Activated T-helper 1 cell treated with anti-CD3 and anti-CD28 coated beads, Interleukin-12 subunit alpha, Interleukin-12 subunit beta, Interleukin-2, Interleukin-4 antibody, amounts not matched to agents 30 ng/mL and 10 ng/mL and 1 ng/mL, durations not matched to agents 14 hours and 24 hours and 36 hours (primary cell): ENCODE data around the gene RAB19. TPM values are rescaled to one million over a fixed set of nuclear protein-coding genes. Genes with fewer than 3 reads are reported as not detected.
A peak's percentile ranks its signal among the peaks of the same experiment; 100 is the strongest.

ENCODE experiments used
- DNase-seq: peaks from one replicate; pipeline ENCODE4 v3.0.0; 2021; ENCODE audit warnings: low spot score
- H3K27ac Mint-ChIP-seq: one replicate; pipeline ENCODE4 v1.8.0; 2021; ENCODE audit warnings: mild to moderate bottlenecking, mixed read lengths
- H3K27me3 Mint-ChIP-seq: one replicate; pipeline ENCODE4 v1.8.0; 2022; ENCODE audit warnings: mild to moderate bottlenecking, moderate library complexity, mixed read lengths; ENCODE audit not compliant: insufficient read depth
- H3K36me3 Mint-ChIP-seq: one replicate; pipeline ENCODE4 v1.8.0; 2021; ENCODE audit warnings: low read depth, mixed read lengths
- H3K4me1 Mint-ChIP-seq: one replicate; pipeline ENCODE4 v1.8.0; 2021; ENCODE audit warnings: low read depth, mixed read lengths
- H3K4me3 Mint-ChIP-seq: one replicate; pipeline ENCODE4 v1.8.0; 2021; ENCODE audit warnings: mild to moderate bottlenecking, moderate library complexity, mixed read lengths
- H3K9me3 Mint-ChIP-seq: one replicate; pipeline ENCODE4 v1.8.0; 2021; ENCODE audit warnings: mixed read lengths
- intact Hi-C: fragments of 100-400 bp; cut with micrococcal nuclease; formaldehyde crosslinking; loops from one replicate; pipeline ENCODE4 v1.15.1; 2024
- total RNA-seq: library from RNA; stranded (reverse); gene quantifications from 2 replicates; pipeline ENCODE4 v1.2.3, GENCODE V29; 2022

The RAB19 gene, protein sequence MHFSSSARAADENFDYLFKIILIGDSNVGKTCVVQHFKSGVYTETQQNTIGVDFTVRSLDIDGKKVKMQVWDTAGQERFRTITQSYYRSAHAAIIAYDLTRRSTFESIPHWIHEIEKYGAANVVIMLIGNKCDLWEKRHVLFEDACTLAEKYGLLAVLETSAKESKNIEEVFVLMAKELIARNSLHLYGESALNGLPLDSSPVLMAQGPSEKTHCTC
- total RNA-seq: 23.9 and 27.0 TPM in 2 replicates

DNA sequence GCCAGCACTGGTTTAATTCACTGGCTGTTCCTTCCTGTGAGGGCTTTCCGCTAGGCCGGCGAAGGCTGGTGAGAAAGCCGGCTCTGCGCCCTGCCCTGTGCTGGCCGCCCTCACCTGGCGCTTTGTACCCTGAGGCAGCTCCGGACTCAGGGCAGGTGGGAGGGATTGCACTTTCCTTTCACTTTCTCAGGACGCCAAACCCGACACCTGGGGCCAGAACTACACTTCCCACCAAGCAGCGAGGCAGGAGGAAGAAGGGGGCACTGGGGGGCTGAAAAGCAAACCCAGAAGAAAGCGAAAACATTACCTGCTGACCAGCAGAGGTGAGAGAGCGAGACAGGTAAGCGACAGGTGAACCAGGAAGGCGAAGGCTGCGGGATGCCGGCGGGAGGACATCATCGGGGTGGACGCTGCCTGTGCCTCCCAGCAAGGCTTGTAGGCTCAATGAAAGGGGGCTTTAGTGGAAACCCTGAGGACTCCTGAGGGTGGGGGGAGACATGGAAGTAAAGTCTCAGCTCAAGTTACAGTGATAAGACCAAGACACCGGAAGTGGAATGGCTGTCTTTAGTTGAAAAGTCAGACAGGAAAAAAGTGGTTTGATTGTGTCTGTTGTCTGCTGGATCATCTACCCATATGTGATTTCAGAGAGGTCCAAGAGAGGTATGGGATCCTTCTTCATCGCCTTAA lies at the start of gene RAB19:
RAB19 (plus strand) TSS at position 181 of the 687 bp plus-strand sequence. CDS start 3,589 bp downstream, outside the sequence.
- peak within 1 kb of the TSS; percentile 90 for H3K27ac Mint-ChIP-seq
- intact Hi-C loops: loop anchor here (1.0 to 5.0 kb wide), 6 partner anchors 35 to 608 kb away; partner anchors contain the start of genes MRPS33 and NDUFB2
- peak within 1 kb of the TSS; percentile 95 for H3K4me3 Mint-ChIP-seq

DNA sequence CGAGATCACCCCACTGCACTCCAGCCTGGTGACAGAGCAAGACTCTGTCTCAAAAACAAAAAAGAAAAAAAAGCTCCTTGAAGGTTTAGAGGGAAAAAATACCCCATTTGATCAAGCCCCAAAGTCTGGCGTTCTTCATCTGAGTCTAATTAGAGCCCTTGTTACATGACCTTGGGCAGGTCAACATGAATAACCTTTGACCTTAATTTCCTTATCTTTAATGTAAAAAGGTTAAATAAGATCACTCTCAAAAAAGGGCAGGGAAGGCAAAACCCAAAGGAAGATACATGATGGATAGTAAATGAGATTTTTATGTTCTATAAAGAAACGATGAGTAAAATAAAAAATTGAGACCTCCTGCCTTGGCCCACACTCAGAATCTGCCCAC lies 45.8 kb upstream of the RAB19 start:
- H3K4me1 Mint-ChIP-seq: peaks cover 30% of the 10 kb centered on the region
- H3K4me3 Mint-ChIP-seq: peak overlapping the region; percentile 63
- no peaks in the 10 kb centered on the region for H3K9me3 Mint-ChIP-seq
- H3K36me3 Mint-ChIP-seq: peaks cover 46% of the 10 kb centered on the region
- H3K27me3 Mint-ChIP-seq: no peaks in the 10 kb centered on the region
- H3K27ac Mint-ChIP-seq: peak overlapping the region; percentile 98
- no peak for DNase-seq
- intact Hi-C loops: loop anchor here (1.0 to 2.0 kb wide), 4 partner anchors 18 to 121 kb away; partner anchors contain the start of gene MKRN1

More for the DNA sequence above, at the start of gene RAB19:
- H3K27me3 Mint-ChIP-seq: no peaks in the 10 kb centered on the region
- peaks cover 49% of the 10 kb centered on the region for H3K4me1 Mint-ChIP-seq
- no peaks in the 10 kb centered on the region for H3K9me3 Mint-ChIP-seq
- DNase-seq: peak; percentile 26
- peaks cover 17% of the 10 kb centered on the region for H3K36me3 Mint-ChIP-seq

DNA sequence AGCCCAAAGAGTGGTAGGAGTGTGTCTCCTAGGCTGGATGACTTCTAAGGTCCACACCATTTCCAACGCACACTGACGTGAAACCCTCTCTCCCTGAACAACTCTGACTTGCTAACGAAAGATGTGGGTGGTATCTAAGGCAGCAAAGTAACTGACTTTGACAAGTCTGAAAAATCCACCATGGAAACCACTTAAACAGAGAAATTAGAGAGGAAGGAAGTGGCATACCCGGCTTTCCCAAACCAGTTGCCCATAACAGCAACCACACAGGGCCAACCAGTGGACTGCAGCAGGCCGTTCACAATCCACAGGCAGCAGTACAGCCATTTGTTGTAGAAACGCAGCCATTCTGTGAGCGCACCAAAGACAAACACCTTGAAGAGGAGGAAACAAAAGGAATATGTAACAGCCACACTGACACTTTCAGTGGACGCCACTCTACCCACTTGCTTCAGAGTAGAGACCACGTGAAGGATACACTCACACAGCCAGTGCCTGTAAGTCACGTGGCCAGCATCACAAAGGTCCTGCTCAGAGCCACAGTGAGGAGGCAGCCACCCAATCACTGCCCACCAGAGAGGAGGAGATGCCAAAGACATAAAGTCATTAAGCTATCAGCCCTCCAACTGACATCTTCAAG lies 45.3 kb upstream of the RAB19 start:
- intact Hi-C loops: loop anchor here (1.0 to 2.0 kb wide), 4 partner anchors 18 to 120 kb away; partner anchors contain the start of gene MKRN1
- no peaks in the 10 kb centered on the region for H3K27me3 Mint-ChIP-seq
- H3K4me3 Mint-ChIP-seq: peak overlapping the region; percentile 63
- peak overlapping the region; percentile 98 for H3K27ac Mint-ChIP-seq
- H3K4me1 Mint-ChIP-seq: peaks cover 30% of the 10 kb centered on the region
- H3K9me3 Mint-ChIP-seq: no peaks in the 10 kb centered on the region
- peak; percentile 9 for DNase-seq
- H3K36me3 Mint-ChIP-seq: peaks cover 43% of the 10 kb centered on the region

DNA sequence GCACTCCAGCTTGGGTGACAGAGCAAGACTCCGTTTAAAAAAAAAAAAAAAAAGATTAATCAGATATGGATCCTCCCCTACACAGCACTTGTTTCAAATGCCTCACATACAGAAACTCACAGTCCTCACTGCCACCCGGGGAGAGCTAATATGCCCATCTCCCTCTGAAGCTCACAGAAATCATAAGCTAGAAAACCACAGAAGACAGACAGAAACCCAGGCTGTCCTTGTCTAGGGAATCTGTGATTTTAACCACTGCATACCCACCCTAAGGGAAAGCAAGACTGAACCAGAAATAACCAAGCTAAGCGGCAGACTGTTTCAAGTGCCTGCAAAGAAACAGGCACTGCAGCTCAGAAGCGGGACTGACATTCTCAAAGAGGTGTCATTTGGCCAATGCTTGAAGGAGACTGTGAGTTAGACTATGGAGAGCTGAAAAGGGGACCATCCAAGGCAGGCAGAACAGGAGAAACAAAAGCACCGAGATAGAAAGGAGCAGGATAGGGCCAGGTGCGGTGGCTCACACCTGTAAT lies 43.1 kb upstream of the RAB19 start:
- Mint-ChIP-seq H3K27me3 (no peaks in the 10 kb centered on the region), H3K4me1 (peaks cover 42% of the 10 kb centered on the region), H3K36me3 (peaks cover 39% of the 10 kb centered on the region), H3K4me3 (peak overlapping the region; percentile 5), H3K27ac (peak overlapping the region; percentile 88), H3K9me3 (no peaks in the 10 kb centered on the region)
- DNase-seq: no peak
- intact Hi-C loops: no loop called here

DNA sequence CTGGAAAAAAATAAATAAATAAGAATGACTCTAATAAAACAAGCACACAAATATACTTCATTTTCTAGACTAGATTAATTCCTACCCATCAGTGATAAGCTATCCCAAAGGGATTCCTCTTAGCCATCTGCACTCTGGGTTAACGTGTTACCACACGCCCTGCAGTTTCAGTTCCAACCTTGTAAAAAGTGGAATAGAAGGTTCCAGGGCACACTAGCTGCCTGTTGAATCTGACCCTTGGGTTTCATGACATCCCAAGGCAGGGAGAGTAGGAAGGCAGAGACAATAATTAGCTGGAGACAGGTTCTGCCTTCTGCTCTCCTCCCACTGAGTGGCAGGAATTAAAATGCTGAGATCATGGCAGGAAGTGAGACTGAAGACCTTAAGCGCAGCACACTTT lies 39.0 kb upstream of the RAB19 start:
- Mint-ChIP-seq H3K4me3 (no peak overlapping the region), H3K4me1 (peaks cover 32% of the 10 kb centered on the region), H3K27me3 (no peaks in the 10 kb centered on the region), H3K36me3 (peaks cover 31% of the 10 kb centered on the region), H3K9me3 (no peaks in the 10 kb centered on the region), H3K27ac (peak overlapping the region; percentile 72)
- no peak for DNase-seq
- intact Hi-C loops: no loop called here

DNA sequence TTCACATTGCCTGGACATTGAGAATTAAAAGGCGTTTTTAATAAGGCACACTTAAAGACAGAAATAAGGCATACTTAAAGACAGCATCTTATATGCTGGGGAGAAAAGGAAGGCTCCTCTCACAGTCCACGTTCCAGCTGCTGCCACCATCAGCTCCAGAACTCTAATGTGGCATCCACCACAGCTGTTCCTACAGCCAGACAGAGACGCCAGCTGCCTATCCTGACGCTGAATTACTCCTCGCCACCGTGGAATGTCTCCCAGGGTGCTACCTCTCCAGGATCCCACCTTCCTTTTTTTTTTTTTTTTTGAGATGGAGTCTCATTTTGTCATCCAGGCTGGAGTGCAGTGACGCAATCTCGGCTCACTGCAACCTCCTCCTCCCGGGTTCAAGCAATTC lies 36.3 kb upstream of the RAB19 start:
- Mint-ChIP-seq H3K9me3 (no peaks in the 10 kb centered on the region), H3K27ac (no peak overlapping the region), H3K27me3 (no peaks in the 10 kb centered on the region), H3K36me3 (peaks cover 37% of the 10 kb centered on the region), H3K4me3 (no peak overlapping the region), H3K4me1 (peaks cover 39% of the 10 kb centered on the region)
- no peak for DNase-seq
- intact Hi-C loops: no loop called here

DNA sequence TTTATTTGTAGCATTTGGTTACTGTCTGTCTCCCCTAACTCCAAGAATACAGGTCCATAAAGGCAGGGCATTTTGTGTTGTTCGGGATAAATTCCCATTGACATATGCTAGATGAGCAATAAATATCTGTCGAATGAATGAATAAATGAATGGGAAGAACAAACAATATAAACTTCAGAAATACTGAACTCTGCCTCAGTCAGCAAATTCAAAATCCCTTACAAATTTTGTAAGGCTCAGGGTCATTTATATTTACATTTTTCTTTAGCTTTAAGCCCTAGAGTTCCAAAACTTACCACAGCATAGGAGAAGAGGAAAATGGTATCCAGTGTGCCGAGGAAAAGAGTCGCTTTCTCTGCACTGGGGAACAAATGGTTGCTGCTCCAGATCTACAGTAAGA lies 34.6 kb upstream of the RAB19 start:
- intact Hi-C loops: no loop called here
- H3K4me3 Mint-ChIP-seq: no peak overlapping the region

DNA sequence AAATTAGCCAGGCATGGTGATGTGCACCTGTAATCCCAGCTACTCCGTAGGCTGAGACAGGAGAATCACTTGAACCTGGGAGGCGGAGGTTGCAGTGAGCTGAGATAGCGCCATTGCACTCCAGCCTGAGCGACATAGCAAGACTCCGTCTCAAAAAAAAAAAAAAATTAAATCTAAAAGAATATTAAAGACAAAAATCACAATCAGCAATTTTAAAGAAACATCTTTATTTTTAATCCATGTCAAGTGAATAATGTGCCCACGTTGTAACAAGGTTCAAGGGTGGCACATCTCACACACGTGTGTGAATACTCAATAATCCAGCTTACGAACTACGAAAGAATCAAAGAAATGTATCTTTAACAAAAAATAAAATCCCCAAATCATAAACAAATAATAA lies 28.5 kb upstream of the RAB19 start:
- Mint-ChIP-seq H3K4me3 (peak overlapping the region; percentile 61), H3K9me3 (no peaks in the 10 kb centered on the region)

More for the DNA sequence above, 34.6 kb upstream of the RAB19 start:
- peak overlapping the region; percentile 73 for H3K27ac Mint-ChIP-seq
- H3K36me3 Mint-ChIP-seq: peaks cover 40% of the 10 kb centered on the region
- peaks cover 47% of the 10 kb centered on the region for H3K4me1 Mint-ChIP-seq
- H3K27me3 Mint-ChIP-seq: no peaks in the 10 kb centered on the region
- no peaks in the 10 kb centered on the region for H3K9me3 Mint-ChIP-seq
- no peak for DNase-seq

DNA sequence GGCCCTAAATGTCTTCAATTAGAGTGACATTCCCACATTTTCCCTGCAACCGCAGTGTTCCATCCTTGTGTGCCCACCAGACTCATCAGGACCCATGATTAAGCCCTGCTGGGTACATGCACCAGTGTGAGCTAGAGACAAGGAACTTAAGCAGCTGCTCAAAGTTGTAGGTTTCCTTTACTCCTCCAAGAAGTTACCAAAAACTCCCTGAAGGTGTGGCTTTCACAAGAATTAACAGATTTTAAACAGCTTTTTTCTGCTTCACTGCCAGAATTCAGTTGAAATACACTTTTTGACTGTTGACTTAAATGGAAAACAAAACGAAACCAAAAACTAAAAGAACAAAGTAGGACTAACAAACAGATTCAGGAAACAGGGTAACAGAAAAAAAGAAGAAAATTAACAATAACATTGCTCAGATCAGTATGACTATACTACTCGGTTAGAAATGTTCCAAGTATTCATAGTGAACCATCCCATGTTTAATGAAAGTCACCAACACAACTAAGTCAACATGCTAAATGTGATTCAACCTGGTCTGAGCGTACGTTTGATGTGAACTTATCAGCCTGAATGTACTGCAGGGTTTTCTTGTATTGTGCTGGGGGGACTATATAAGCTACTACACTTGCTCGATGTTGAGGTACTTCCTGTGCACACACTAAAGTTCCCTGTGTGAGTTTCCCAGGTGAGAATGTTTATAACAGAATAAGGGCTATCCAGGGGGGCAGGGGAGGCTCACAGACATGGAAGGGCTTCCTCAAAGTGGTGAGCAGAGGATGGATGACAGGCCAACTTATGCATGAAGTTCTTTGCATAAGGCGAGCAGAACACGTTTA lies 27.7 kb upstream of the RAB19 start:
- peaks cover 47% of the 10 kb centered on the region for H3K36me3 Mint-ChIP-seq
- H3K27ac Mint-ChIP-seq: peak overlapping the region; percentile 98
- peak overlapping the region; percentile 61 for H3K4me3 Mint-ChIP-seq
- peak; percentile 47 for DNase-seq
- intact Hi-C loops: loop anchor here (1.0 to 10.0 kb wide), 9 partner anchors 18 to 1181 kb away; partner anchors contain the start of genes HIPK2, MKRN1 and SLC37A3
- peaks cover 48% of the 10 kb centered on the region for H3K4me1 Mint-ChIP-seq
- no peaks in the 10 kb centered on the region for H3K9me3 Mint-ChIP-seq
- H3K27me3 Mint-ChIP-seq: no peaks in the 10 kb centered on the region

More for the DNA sequence above, 28.5 kb upstream of the RAB19 start:
- Mint-ChIP-seq H3K4me1 (peaks cover 51% of the 10 kb centered on the region), H3K27ac (peak overlapping the region; percentile 98), H3K36me3 (peaks cover 48% of the 10 kb centered on the region), H3K27me3 (no peaks in the 10 kb centered on the region)
- intact Hi-C loops: loop anchor here (5.0 to 10.0 kb wide), 3 partner anchors 67 to 1182 kb away; partner anchors contain the start of gene HIPK2
- DNase-seq: no peak

DNA sequence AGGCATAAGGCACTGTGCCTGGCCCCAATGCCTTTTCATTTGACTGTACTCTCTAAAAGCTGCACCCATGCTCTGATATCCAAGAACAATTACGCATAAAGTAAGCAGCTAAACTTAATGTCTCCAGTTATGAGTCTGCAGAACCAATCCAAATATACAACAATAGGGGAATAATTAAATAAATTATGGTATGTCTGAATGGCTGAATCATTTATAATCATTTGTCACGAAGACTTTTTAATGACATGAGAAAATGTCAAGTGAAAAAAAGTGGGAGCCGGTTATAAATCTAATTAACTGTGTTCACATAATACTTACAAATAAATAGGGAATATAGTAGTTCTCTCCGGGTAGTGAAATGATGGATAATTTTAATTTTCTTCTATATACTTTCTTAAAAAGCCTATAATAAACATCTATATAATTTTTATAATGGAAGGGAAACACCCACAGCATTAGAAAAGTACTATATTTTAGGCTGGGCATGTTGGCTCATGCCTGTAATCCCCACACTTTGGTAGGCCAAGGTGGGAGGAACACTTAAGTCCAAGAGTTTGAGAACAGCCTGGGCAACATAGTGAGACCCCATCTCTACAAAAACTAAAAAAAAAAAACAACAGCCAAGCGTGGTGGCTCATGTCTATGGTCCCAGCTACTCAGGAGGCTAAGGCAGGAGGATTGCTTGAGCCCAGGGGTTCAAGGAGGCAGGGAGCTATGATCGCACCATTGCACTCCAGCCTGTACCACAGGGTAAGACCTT lies 19.7 kb upstream of the RAB19 start:
- H3K27ac Mint-ChIP-seq: peak overlapping the region; percentile 53
- H3K4me3 Mint-ChIP-seq: no peak overlapping the region
- H3K36me3 Mint-ChIP-seq: peaks cover 40% of the 10 kb centered on the region
- no peak for DNase-seq
- intact Hi-C loops: no loop called here
- no peaks in the 10 kb centered on the region for H3K9me3 Mint-ChIP-seq
- peaks cover 47% of the 10 kb centered on the region for H3K4me1 Mint-ChIP-seq
- no peaks in the 10 kb centered on the region for H3K27me3 Mint-ChIP-seq

DNA sequence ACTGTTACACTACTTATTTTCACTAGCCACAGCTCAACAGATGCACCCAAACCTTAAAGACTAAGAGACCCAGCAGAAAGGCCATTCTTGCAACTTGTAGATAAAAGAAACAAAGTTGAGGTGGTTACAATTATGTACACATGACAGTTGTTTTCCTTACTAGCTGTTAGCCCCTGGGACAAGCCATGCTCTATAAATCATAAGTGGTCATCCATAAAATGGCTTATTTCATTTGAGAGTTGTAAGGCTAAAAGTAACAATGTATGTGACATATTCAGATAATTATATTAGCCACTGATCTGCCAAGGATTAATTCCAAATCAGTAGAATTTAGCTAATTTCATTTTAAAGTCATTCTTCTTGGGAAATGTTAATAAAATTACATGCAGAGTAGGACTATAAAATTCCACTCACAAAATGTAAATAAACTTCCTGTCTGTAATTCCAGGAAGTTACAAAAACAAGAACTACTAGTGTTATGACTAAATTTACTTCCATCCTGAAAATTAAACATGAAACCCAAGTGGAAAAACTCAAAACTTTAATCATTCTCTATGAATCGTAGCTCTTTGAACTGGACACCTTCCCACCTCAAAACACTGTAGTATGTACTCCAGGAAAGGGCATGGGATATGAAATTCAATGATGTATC lies 18.8 kb upstream of the RAB19 start:
- Mint-ChIP-seq H3K36me3 (peaks cover 38% of the 10 kb centered on the region), H3K4me3 (peak overlapping the region; percentile 7)
- intact Hi-C loops: no loop called here

More for the DNA sequence above, 18.8 kb upstream of the RAB19 start:
- no peak for DNase-seq
- Mint-ChIP-seq H3K4me1 (peaks cover 42% of the 10 kb centered on the region), H3K9me3 (no peaks in the 10 kb centered on the region), H3K27me3 (no peaks in the 10 kb centered on the region), H3K27ac (peak overlapping the region; percentile 76)
